GM23248 (cell line): Measurements from ENCODE around the gene MTERF4.

Experiments
- EZH2 ChIP-seq: fragments of 200-600 bp; sonication (generic); IDR thresholded peaks from 2 replicates; pipeline ENCODE4 v1.6.1; 2018; ENCODE audit warnings: antibody characterized with exemption, mild to moderate bottlenecking; ENCODE audit not compliant: insufficient read depth, poor library complexity, severe bottlenecking
- EZH2phosphoT487 ChIP-seq: fragments of 200-600 bp; sonication (generic); IDR thresholded peaks from 2 replicates; pipeline ENCODE4 v1.6.1; 2018; ENCODE audit warnings: antibody characterized with exemption, moderate library complexity, mild to moderate bottlenecking, low read depth; ENCODE audit not compliant: insufficient read depth

GRCh38 chr2:241087420-241088268, 14.4 kb downstream of the MTERF4 start:
- no peak for TF ChIP-seq EZH2phosphoT487
- no peak for TF ChIP-seq EZH2
